CD4-positive, alpha-beta T cell (primary cell): ENCODE data around the gene TEX101. TPM values are rescaled to one million over a fixed set of nuclear protein-coding genes. Genes with fewer than 3 reads are reported as not detected.

Source experiments
- ATAC-seq: fragments of 200-7000 bp; cut with Tn5 transposase; one replicate; pipeline ENCODE4 v1.10.0; 2022; ENCODE audit warnings: mild to moderate bottlenecking; ENCODE audit not compliant: poor library complexity
- CTCF ChIA-PET: fragments of 350-600 bp; sonication (Branson Sonifier 250); formaldehyde crosslinking; loops from one replicate; lab custom pipeline; 2021; ENCODE audit warnings: antibody characterized with exemption, inconsistent platforms; lab: Charles Lee
- POLR2A ChIA-PET: fragments of 350-600 bp; sonication (Branson Sonifier 250); formaldehyde crosslinking; loops from one replicate; lab custom pipeline; 2021; ENCODE audit warnings: antibody characterized with exemption, inconsistent platforms; lab: Charles Lee
- DNase-seq, 14 experiments: peaks; one replicate each; pipeline ENCODE4 v3.0.0-alpha.2; 2013 to 2020; ENCODE audit warnings: mixed read lengths in 2 of 14
- H3K27ac ChIP-seq, 2 donors: one replicate each; pipeline versions ENCODE4 v1.5.1 to v1.7.0; 2013; ENCODE audit warnings: low read length in 2 of 2, low read depth in 1 of 2, mild to moderate bottlenecking in 1 of 2
- H3K27me3 ChIP-seq, 2 experiments: 1 replicate in 1 of 2; 2 replicates in 1 of 2; pipeline versions ENCODE4 v1.6.1 to v1.7.0; 2013; ENCODE audit warnings: low read length in 2 of 2, control low read depth in 1 of 2, mild to moderate bottlenecking in 1 of 2, moderate library complexity in 1 of 2; ENCODE audit not compliant: insufficient read depth in 2 of 2, control insufficient read depth in 1 of 2
- H3K36me3 ChIP-seq: one replicate; pipeline ENCODE4 v1.6.1; 2013; ENCODE audit warnings: low read length, control low read depth; ENCODE audit not compliant: insufficient read depth
- H3K4me1 ChIP-seq: one replicate; pipeline ENCODE4 v1.6.1; 2013; ENCODE audit warnings: low read length, control low read depth; ENCODE audit not compliant: insufficient read depth
- H3K4me3 ChIP-seq: one replicate; pipeline ENCODE4 v1.5.1; 2013; ENCODE audit warnings: mild to moderate bottlenecking, low read length, moderate library complexity
- H3K9me3 ChIP-seq, 2 experiments: 1 replicate in 1 of 2; 2 replicates in 1 of 2; pipeline versions ENCODE4 v1.6.1 to v1.7.0; 2013; ENCODE audit warnings: low read length in 2 of 2, mild to moderate bottlenecking in 2 of 2, control low read depth in 1 of 2, moderate library complexity in 1 of 2; ENCODE audit not compliant: control insufficient read depth in 1 of 2, insufficient read depth in 1 of 2
- H3K27ac Mint-ChIP-seq: one replicate; pipeline ENCODE4 v1.8.0; 2020; ENCODE audit warnings: mixed read lengths
- H3K27me3 Mint-ChIP-seq: one replicate; pipeline ENCODE4 v1.8.0; 2021; ENCODE audit warnings: mixed read lengths
- H3K36me3 Mint-ChIP-seq: one replicate; pipeline ENCODE4 v1.8.0; 2021; ENCODE audit warnings: low read depth, mixed read lengths
- H3K4me1 Mint-ChIP-seq: one replicate; pipeline ENCODE4 v1.8.0; 2021; ENCODE audit warnings: low read depth, mixed read lengths
- H3K4me3 Mint-ChIP-seq: one replicate; pipeline ENCODE4 v1.8.0; 2020; ENCODE audit warnings: mild to moderate bottlenecking, mixed read lengths
- H3K9me3 Mint-ChIP-seq: one replicate; pipeline ENCODE4 v1.8.0; 2020; ENCODE audit warnings: mixed read lengths
- intact Hi-C, 2 experiments: fragments of 100-400 bp; cut with DNase I in 1 of 2; cut with micrococcal nuclease in 1 of 2; formaldehyde crosslinking; loops; one replicate each; pipeline versions ENCODE4 v1.15.1 to v1.9.0; 2023 to 2025; cut with DNase I, micrococcal nuclease
- total RNA-seq, 174 experiments: library from RNA in 2 of 174; stranded (reverse) in 2 of 174; gene quantifications; one replicate each; pipeline ENCODE4 v1.2.3 and lab custom pipeline; 2021 to 2026
- TF ChIP-seq, protein P1 (sequence below): fragments of 200-600 bp; IDR thresholded peaks from one replicate; pipeline ENCODE4 v1.8.0; 2022; ENCODE audit warnings: antibody characterized with exemption, mild to moderate bottlenecking

The TEX101 gene
- total RNA-seq, 2 experiments from 2014 or later = not detected

DNA sequence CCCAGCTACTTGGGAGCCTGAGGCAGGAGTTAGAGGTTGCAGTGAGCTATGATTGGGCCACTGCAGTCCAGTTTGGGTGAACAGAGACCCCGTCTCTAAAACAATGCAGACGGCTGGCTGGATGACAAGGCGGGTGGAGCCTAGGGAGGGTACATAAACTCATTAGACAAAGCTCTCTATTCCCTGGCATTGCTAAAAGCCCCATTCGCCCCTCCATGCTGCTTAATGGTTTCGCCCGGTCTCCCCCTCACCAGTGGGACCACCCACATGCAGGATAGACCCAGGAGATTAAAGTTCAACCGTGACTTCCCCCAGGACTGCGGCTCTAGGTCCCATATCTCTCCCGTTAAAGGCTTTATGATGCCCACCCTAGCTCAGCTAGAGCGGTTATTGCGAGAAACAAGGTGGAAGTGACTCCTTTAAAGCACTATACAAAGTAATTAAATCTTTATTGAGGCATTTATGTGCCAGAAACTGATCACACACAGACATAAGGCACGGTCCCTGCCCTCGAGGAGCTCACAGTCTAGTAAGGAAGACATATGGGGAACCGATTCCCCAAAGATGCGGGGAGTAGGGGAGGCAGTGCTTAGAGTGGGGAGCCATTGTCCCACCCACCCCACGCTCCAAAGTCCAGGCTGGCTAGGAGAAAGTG lies 45.8 kb downstream of the TEX101 start:
- peaks cover 11% of the 10 kb centered on the region for H3K36me3 Mint-ChIP-seq
- H3K4me1 Mint-ChIP-seq = peaks cover 43% of the 10 kb centered on the region
- Histone ChIP-seq H3K4me3 (no peak overlapping the region), H3K27me3 (no peaks in the 10 kb centered on the region), H3K4me1 (peaks cover 26% of the 10 kb centered on the region), H3K27ac (no peak overlapping the region), H3K9me3 (no peaks in the 10 kb centered on the region), H3K36me3 (no peaks in the 10 kb centered on the region)
- DNase-seq (no peak), ATAC-seq (no peak)
- POLR2A ChIA-PET = interaction anchor here (1.4 to 1.6 kb wide), 2 partner anchors 22 to 43 kb away, joined by 4 to 5 read pairs; no protein-coding TSS in a partner anchor
- CTCF ChIA-PET = interaction anchor here (1.2 to 2.1 kb wide), 3 partner anchors 13 to 135 kb away, joined by 3 to 5 read pairs (median 3); no protein-coding TSS in a partner anchor
- TF ChIP-seq, protein P1, sequence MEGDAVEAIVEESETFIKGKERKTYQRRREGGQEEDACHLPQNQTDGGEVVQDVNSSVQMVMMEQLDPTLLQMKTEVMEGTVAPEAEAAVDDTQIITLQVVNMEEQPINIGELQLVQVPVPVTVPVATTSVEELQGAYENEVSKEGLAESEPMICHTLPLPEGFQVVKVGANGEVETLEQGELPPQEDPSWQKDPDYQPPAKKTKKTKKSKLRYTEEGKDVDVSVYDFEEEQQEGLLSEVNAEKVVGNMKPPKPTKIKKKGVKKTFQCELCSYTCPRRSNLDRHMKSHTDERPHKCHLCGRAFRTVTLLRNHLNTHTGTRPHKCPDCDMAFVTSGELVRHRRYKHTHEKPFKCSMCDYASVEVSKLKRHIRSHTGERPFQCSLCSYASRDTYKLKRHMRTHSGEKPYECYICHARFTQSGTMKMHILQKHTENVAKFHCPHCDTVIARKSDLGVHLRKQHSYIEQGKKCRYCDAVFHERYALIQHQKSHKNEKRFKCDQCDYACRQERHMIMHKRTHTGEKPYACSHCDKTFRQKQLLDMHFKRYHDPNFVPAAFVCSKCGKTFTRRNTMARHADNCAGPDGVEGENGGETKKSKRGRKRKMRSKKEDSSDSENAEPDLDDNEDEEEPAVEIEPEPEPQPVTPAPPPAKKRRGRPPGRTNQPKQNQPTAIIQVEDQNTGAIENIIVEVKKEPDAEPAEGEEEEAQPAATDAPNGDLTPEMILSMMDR = no peak
- H3K9me3 Mint-ChIP-seq = no peaks in the 10 kb centered on the region
- no peaks in the 10 kb centered on the region for H3K27me3 Mint-ChIP-seq
- peak overlapping the region; percentile 4 for H3K4me3 Mint-ChIP-seq
- peak overlapping the region; percentile 97 for H3K27ac Mint-ChIP-seq
- intact Hi-C loops = loop anchor here in 1 of 2 experiments (5.0 to 10.0 kb wide), 2 partner anchors 137 to 294 kb away; partner anchors contain the start of genes IRGQ, SMG9 and ZNF576

DNA sequence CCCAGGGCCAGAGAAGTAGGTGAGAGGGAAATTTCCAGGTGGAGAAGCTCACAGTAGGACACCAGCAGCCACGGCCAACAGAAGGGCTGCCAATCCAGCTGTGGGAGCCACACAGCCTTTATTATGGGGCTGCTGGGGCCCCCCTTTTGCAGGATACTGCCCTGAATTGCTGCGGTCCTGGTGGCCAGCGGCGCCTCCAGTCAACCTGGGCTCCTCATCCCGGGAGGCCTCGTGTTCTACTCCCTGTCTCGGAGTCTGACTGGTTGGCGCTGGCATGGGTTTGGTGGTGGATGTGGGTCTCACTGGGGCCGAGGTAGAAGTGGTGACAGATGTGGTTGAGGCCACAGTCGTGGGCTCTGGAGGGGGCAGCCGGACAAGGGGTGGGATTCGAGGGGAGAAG lies 46.6 kb downstream of the TEX101 start:
- Mint-ChIP-seq H3K27ac (peak overlapping the region; percentile 97), H3K36me3 (peaks cover 11% of the 10 kb centered on the region), H3K9me3 (no peaks in the 10 kb centered on the region), H3K27me3 (no peaks in the 10 kb centered on the region), H3K4me1 (peaks cover 51% of the 10 kb centered on the region), H3K4me3 (no peak overlapping the region)
- DNase-seq (no peak), ATAC-seq (no peak)
- CTCF ChIA-PET = interaction anchor here (1.2 kb wide), 1 partner anchor 134 kb away, joined by 3 read pairs; no protein-coding TSS in a partner anchor
- Histone ChIP-seq H3K4me3 (no peak overlapping the region), H3K27ac (no peak overlapping the region), H3K36me3 (no peaks in the 10 kb centered on the region), H3K9me3 (no peaks in the 10 kb centered on the region), H3K4me1 (peaks cover 33% of the 10 kb centered on the region), H3K27me3 (no peaks in the 10 kb centered on the region)
- TF ChIP-seq, protein P1 = no peak
- intact Hi-C loops = loop anchor here in 1 of 2 experiments (5.0 to 10.0 kb wide), 2 partner anchors 136 to 293 kb away; partner anchors contain the start of genes IRGQ, SMG9 and ZNF576
- POLR2A ChIA-PET = interaction anchor here (0.9 to 1.6 kb wide), 2 partner anchors 23 to 63 kb away, joined by 3 to 5 read pairs; no protein-coding TSS in a partner anchor

DNA sequence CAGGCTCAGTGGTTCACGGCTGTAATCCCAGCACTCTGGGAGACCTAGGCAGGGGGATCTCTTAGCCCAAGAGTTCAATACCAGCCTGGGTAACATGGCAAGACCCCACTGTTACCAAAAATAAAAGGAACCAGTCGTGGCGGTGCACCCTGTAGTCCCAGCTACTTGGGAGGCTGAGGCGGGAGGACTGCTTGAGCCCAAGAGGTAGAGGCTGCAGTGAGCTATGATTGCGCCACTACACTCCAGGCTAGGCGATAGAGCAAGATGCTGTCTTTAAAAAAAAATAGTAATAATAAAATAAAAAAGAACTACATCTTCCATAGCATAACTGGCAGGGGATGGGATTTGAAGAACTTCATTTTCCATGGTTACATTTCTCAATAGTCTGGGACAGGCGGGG lies 47.7 kb downstream of the TEX101 start:
- intact Hi-C loops = loop anchor here (2.0 to 10.0 kb wide), 4 partner anchors 16 to 292 kb away; partner anchors contain the start of genes IRGQ (in 1 of the 2), SMG9 (in 1 of the 2) and ZNF576 (in 1 of the 2)
- Mint-ChIP-seq H3K27me3 (no peaks in the 10 kb centered on the region), H3K27ac (peak overlapping the region; percentile 97), H3K4me1 (peaks cover 55% of the 10 kb centered on the region), H3K36me3 (peaks cover 11% of the 10 kb centered on the region), H3K9me3 (no peaks in the 10 kb centered on the region), H3K4me3 (peak overlapping the region; percentile 95)
- no peak for ATAC-seq
- Histone ChIP-seq H3K4me1 (peaks cover 39% of the 10 kb centered on the region), H3K4me3 (peak overlapping the region; percentile 88), H3K9me3 (no peaks in the 10 kb centered on the region), H3K27ac (no peak overlapping the region), H3K27me3 (no peaks in the 10 kb centered on the region), H3K36me3 (no peaks in the 10 kb centered on the region)
- CTCF ChIA-PET = interaction anchor here (1.2 to 4.3 kb wide), 7 partner anchors 12 to 206 kb away, joined by 3 to 30 read pairs (median 12); partner anchors contain the start of gene PHLDB3
- TF ChIP-seq, protein P1 = no peak
- DNase-seq = no peak
- POLR2A ChIA-PET = interaction anchor here (1.1 to 3.7 kb wide), 13 partner anchors 12 to 206 kb away, joined by 4 to 88 read pairs (median 18); partner anchors contain the start of genes IRGQ, PHLDB3, ZNF575 and ZNF576
